Measurements from ENCODE around the gene ZNF555. TPM values are rescaled to one million over a fixed set of nuclear protein-coding genes. Genes with fewer than 3 reads are reported as not detected.

Gene ZNF555
- total RNA-seq, 2 experiments from 2014 or later, result 2.2 to 3.2 TPM

- no peak for DNase-seq
- Mint-ChIP-seq H3K4me3 (no peak overlapping the region), H3K27me3 (no peaks in the 10 kb centered on the region), H3K9me3 (no peaks in the 10 kb centered on the region), H3K36me3 (ENCODE audit: low read depth) (peaks cover 15% of the 10 kb centered on the region), H3K4me1 (no peaks in the 10 kb centered on the region), H3K27ac (no peak overlapping the region)
- POLR2A ChIA-PET, result no interaction called here
- CTCF ChIA-PET, result no interaction called here
Observed at GRCh38 chr19:2802826-2803225, 38.4 kb upstream of the ZNF555 start.

- H3K36me3 Mint-ChIP-seq (ENCODE audit: low read depth), result peaks cover 16% of the 10 kb centered on the region
- ChIA-PET CTCF (interaction anchor here (0.7 to 1.4 kb wide), 2 partner anchors 16 kb away, joined by 3 to 6 read pairs; partner anchors contain the start of gene ZNF554), POLR2A (no interaction called here)
- no peak overlapping the region for H3K4me3 Mint-ChIP-seq
- H3K27ac Mint-ChIP-seq, result no peak overlapping the region
- no peaks in the 10 kb centered on the region for H3K9me3 Mint-ChIP-seq
- no peaks in the 10 kb centered on the region for H3K27me3 Mint-ChIP-seq
- DNase-seq, result no peak
- no peaks in the 10 kb centered on the region for H3K4me1 Mint-ChIP-seq
Observed at GRCh38 chr19:2803486-2804155, 37.7 kb upstream of the ZNF555 start.

DNA sequence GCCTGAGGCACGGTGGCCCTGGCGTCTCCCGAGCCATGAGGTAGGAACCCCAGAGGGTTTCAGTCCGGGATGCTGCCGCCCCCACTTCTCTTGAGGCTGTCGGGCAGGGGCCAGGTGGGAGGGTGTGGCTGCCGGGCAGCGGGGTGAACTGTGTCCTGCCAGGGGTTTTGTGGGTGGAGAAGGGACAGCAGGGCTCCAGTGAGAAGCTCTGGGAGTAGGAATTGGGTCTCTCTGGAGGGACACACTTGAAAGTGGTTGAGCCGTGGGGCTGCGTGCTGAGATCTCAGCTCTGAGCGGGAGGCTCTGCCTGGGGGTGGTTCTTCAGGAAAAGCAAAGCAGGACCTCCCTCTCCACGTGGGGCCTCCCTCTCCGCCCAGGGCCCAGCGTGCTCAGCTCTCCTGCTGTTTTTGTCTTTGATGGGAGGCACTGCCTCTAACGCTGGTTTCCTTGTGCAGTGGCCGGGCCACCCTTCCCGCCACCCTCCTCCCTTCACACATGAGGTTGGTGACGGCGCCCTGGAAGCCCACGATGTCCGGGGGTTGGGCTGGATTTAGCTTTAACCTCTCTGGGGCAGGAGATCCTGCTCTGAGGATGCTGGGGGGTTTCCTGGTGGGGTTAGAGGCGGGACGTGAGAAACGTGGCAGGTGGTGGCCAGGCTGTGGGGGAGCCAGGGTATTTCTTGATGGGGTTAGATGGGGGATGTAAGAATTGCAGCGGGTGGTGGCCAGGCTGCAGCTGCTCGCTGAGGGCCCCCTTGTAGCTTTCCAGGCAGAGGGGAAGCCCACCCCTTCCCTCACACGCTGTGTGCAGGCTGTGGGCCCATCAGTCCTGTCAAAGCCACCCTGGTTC, 36.9 kb upstream of the ZNF555 start:
- no peak overlapping the region for H3K27ac Mint-ChIP-seq
- no peaks in the 10 kb centered on the region for H3K4me1 Mint-ChIP-seq
- POLR2A ChIA-PET, result no interaction called here
- no peaks in the 10 kb centered on the region for H3K9me3 Mint-ChIP-seq
- no peak overlapping the region for H3K4me3 Mint-ChIP-seq
- no peaks in the 10 kb centered on the region for H3K27me3 Mint-ChIP-seq
- CTCF ChIA-PET, result interaction anchor here (1.4 kb wide), 1 partner anchor 15 kb away, joined by 6 read pairs; the partner anchor contains the start of gene ZNF554
- H3K36me3 Mint-ChIP-seq (ENCODE audit: low read depth), result peaks cover 22% of the 10 kb centered on the region
- no peak for DNase-seq

DNA sequence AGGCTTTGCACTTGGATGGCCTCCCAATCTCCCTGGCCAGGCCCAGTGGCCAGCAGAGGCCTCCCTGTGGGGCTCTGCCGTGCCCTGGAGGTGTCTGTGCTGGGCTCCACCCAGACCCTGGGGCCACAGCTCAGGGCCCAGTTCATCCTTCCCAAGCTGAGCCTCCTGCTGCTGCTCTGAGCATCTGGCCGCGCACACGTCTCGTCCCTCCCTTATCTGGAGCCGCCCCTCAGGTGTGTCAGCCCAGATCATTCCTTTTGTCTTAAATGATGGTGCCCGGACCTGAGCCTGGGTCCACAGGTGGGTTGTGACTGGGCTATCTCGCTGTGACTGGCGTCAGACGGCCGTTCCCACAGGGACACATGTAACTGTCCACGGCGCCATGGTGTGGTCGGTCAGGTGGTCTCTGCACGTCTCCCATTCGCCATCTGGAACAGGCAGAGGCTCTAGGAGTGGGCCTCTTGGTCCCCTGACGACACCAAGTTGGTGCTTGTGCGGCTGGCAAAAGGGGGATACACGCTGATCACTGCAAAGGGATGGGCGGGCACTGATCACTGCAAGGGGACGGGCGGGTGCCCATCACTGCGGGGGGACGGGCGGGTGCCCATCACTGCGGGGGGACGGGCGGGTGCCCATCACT, 35.9 kb upstream of the ZNF555 start:
- no peak overlapping the region for H3K27ac Mint-ChIP-seq
- peaks cover 22% of the 10 kb centered on the region for H3K36me3 Mint-ChIP-seq (ENCODE audit: low read depth)
- POLR2A ChIA-PET, result no interaction called here
- H3K9me3 Mint-ChIP-seq, result no peaks in the 10 kb centered on the region
- no peaks in the 10 kb centered on the region for H3K4me1 Mint-ChIP-seq
- CTCF ChIA-PET, result no interaction called here
- no peak for DNase-seq
- H3K4me3 Mint-ChIP-seq, result no peak overlapping the region
- H3K27me3 Mint-ChIP-seq, result no peaks in the 10 kb centered on the region

DNA sequence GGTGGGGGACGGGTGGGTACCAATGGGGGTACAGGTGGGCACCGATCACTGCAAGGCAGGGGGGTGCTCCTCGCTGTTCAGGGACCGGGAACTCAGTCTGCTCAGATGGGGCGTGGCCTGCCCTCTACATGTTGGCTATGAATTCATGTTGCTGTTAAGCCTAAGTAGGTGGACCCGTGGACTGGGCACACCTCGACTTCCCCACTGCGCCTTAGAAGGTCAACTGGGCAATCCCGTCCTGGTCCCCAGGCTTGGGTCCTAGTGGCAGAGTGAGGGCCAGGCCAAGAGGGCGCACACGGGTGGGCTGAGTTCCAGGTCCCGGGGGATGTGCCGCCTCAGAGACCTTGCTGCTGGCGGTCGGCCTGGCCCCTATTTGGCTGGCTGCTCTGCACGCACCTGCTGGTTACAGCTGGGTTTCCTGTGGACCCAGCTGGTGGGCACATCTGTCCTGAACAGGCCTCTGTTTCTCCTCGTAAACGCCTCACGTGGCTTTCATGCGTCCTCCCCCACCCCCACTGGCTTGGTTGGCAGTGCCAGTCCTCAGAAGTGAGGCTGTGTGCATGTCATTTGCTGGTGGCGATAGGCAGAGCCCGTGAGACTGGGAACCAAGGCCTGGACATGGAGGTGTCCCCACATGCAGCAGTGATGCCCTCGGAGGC, 35.2 kb upstream of the ZNF555 start:
- ChIA-PET CTCF (no interaction called here), POLR2A (no interaction called here)
- H3K4me3 Mint-ChIP-seq, result no peak overlapping the region
- no peaks in the 10 kb centered on the region for H3K9me3 Mint-ChIP-seq
- no peaks in the 10 kb centered on the region for H3K4me1 Mint-ChIP-seq
- peaks cover 18% of the 10 kb centered on the region for H3K36me3 Mint-ChIP-seq (ENCODE audit: low read depth)
- no peak overlapping the region for H3K27ac Mint-ChIP-seq
- H3K27me3 Mint-ChIP-seq, result no peaks in the 10 kb centered on the region
- DNase-seq, result no peak

- Mint-ChIP-seq H3K27me3 (no peaks in the 10 kb centered on the region), H3K4me3 (no peak overlapping the region), H3K27ac (no peak overlapping the region), H3K4me1 (no peaks in the 10 kb centered on the region), H3K9me3 (no peaks in the 10 kb centered on the region), H3K36me3 (ENCODE audit: low read depth) (peaks cover 17% of the 10 kb centered on the region)
- DNase-seq, result no peak
- POLR2A ChIA-PET, result no interaction called here
- CTCF ChIA-PET, result no interaction called here
Observed at GRCh38 chr19:2806736-2807378, 34.4 kb upstream of the ZNF555 start.

GRCh38 chr19:2807379-2808128, 33.7 kb upstream of the ZNF555 start:
- no peak overlapping the region for H3K27ac Mint-ChIP-seq
- H3K4me1 Mint-ChIP-seq, result no peaks in the 10 kb centered on the region
- no peaks in the 10 kb centered on the region for H3K9me3 Mint-ChIP-seq
- H3K27me3 Mint-ChIP-seq, result no peaks in the 10 kb centered on the region
- ChIA-PET POLR2A (no interaction called here), CTCF (interaction anchor here (0.6 kb wide), 1 partner anchor 430 kb away, joined by 5 read pairs; no protein-coding TSS in a partner anchor)
- H3K4me3 Mint-ChIP-seq, result no peak overlapping the region
- H3K36me3 Mint-ChIP-seq (ENCODE audit: low read depth), result peaks cover 14% of the 10 kb centered on the region
- no peak for DNase-seq

- H3K27ac Mint-ChIP-seq, result no peak overlapping the region
- DNase-seq, result no peak
- H3K36me3 Mint-ChIP-seq (ENCODE audit: low read depth), result peaks cover 11% of the 10 kb centered on the region
- no peaks in the 10 kb centered on the region for H3K9me3 Mint-ChIP-seq
- H3K4me3 Mint-ChIP-seq, result no peak overlapping the region
- no peaks in the 10 kb centered on the region for H3K27me3 Mint-ChIP-seq
- no peaks in the 10 kb centered on the region for H3K4me1 Mint-ChIP-seq
- ChIA-PET CTCF (interaction anchor here (0.6 kb wide), 1 partner anchor 429 kb away, joined by 5 read pairs; no protein-coding TSS in a partner anchor), POLR2A (no interaction called here)
Observed at GRCh38 chr19:2808129-2808941, 32.9 kb upstream of the ZNF555 start.

DNA sequence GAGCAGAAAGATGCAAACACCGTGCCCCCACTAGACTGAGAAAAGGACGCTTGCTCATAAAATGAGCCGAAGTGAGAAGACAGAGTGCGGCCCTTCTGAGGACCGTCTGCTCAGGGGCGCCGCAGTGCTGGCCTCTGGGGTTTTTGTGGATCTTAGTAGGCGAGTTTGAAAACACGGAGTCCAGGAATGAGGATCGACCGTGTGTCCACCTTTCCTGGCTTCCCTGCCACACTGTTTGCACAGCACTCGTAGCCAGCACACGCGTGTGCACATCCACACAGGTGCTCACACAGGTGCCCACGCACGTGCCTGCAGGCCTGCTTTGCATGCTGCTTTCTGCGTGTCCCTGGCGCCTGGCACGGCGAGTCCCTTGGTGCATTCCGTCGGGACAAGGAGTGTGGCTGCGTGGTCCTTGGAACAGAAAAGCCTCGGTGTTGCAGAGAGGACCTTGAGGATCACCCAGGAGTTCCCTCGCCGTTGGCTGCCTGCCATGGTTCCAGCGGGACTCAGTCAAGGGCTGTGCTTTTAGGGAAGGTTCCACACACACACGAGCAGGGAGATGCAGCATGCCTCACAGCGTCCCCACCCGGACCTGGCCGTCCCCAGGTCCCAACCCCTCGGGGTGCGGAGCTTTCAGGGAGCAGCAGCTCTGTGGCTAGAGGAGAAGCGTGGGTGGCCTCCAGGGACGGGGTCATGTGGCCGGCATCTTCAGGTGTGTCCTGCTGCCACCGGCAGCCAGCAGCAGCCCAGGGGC, 31.7 kb upstream of the ZNF555 start:
- DNase-seq, result no peak
- H3K36me3 Mint-ChIP-seq (ENCODE audit: low read depth), result peaks cover 10% of the 10 kb centered on the region
- H3K27me3 Mint-ChIP-seq, result no peaks in the 10 kb centered on the region
- H3K27ac Mint-ChIP-seq, result no peak overlapping the region
- POLR2A ChIA-PET, result no interaction called here
- H3K9me3 Mint-ChIP-seq, result no peaks in the 10 kb centered on the region
- CTCF ChIA-PET, result no interaction called here
- H3K4me3 Mint-ChIP-seq, result no peak overlapping the region
- H3K4me1 Mint-ChIP-seq, result no peaks in the 10 kb centered on the region

- Mint-ChIP-seq H3K27ac (no peak overlapping the region), H3K4me1 (no peaks in the 10 kb centered on the region), H3K27me3 (no peaks in the 10 kb centered on the region), H3K9me3 (no peaks in the 10 kb centered on the region), H3K36me3 (ENCODE audit: low read depth) (peaks cover 8% of the 10 kb centered on the region), H3K4me3 (no peak overlapping the region)
- ChIA-PET CTCF (no interaction called here), POLR2A (interaction anchor here (0.7 kb wide), 1 partner anchor 26 kb away, joined by 3 read pairs; no protein-coding TSS in a partner anchor)
- no peak for DNase-seq
Observed at GRCh38 chr19:2810141-2811091, 30.9 kb upstream of the ZNF555 start.
